HUDEP-2 (cell line): Measurements from ENCODE around the gene NUP50.

ENCODE experiments used
- DNase-seq, 76 experiments: peaks; one replicate each; lab custom pipeline; 2025; ENCODE audit not compliant: unreplicated experiment in 76 of 76; lab: John Stamatoyannopoulos, UW

NUP50 gene

DNA sequence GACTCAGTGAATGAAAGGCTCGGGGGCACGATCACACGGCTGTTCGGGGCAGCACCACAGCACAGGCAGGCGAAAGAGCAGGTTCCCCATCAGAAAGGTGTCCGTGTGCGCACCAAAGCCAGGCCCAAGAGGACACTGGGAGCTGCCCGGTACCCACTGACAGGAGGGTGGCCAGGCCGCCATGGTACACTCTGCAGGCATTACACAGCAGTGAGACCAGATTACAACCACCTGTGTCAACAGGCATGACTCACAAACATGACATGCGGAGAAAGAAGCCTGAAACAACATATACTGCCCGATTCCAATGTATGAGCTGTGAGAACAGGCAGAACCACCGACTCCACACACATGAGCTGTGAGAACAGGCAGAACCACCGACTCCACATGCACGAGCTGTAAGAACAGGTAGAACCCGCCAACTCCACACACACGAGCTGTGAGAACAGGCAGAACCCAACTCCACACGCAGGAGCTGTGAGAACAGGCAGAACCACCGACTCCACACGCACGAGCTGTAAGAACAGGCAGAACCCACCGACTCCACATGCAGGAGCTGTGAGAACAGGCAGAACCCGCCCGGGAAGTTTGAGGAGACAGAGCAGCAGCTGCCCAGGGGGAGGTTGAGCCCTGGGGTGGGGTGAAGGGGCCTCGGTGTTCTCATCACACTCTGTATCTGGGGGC lies 44.4 kb downstream of the NUP50 start:
- DNase-seq = no peak

DNA sequence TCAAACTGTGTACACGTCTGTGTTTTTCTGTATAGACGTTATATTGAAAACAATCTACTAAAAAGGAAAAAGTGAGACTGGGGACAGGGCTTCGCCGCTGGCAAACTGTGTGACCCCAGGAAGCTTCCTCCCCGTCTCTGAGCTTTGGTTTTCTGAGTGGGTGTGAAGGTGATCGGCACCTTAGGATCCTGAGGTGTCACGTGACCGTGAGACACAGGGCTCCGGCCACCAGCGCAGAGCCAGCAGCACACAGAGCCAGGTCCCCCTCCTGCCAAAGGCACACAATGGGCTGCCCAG lies 44.9 kb downstream of the NUP50 start:
- DNase-seq = no peak

GRCh38 chr22:45208993-45209838 lies 45.5 kb downstream of the NUP50 start:
- peak in 61 of 76 experiments; percentile 5 to 78 (median 50) for DNase-seq

DNA sequence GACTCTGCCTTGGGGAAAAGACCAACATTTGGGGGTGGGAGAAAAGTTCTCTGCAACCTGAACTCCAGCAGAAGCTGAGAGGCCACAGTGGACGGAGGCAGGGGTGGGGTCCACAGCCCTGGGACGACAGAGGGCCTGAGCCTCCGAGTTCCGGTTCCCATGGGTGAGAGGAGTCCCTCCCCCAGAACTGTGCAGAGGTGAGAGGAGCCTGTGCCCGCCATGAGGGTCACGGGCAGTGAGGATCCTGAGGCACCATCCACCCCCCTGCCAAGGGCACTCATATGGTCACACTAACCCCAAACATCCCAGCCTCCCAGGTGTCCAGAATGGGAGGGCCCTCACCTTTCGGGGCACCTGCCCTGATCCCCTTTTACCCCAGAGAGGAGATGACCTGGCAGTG lies 46.4 kb downstream of the NUP50 start:
- DNase-seq = no peak

DNA sequence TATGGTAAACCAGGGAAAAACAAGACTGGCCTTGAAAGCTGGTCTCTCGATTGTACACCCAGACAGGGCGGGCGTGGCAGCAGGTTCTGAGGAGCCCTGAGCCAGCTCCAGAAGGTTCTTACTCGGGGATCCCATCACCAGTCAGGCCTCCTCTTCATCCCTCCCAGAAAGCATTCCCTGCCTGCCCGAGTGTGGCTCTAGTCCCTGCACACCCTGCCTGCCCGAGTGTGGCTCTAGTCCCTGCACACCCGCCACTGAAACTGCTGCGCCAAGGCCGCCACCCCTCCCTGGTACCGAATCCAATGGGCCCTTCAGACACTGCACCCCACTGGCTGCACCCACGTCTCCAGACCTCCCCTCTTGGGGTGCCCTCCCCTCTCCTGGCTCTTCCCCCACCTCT lies 46.9 kb downstream of the NUP50 start:
- DNase-seq = no peak

DNA sequence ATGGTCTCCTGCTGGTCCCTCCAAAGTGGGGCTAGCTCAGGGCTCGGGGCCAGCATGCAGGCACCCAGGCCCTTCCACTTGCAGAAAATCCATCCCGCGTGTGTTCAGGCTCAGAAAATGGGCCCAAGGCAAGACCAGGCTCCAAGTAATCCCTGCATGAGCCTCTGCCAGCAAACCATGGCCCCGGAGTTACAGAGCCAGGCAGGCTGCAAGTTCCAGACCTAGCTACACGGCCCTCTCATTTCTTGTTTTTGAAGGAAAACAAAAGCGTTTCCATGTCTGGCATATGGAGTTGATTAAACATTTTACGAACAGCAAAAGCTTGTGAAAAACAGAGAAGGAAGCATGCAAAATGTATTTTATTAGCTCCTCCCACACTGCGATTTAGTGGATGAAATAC lies 47.3 kb downstream of the NUP50 start:
- no peak for DNase-seq

- no peak for DNase-seq
These were observed 47.7 kb downstream of the NUP50 start for GRCh38 chr22:45211435-45211834.

GRCh38 chr22:45211848-45212247 lies 48.1 kb downstream of the NUP50 start:
- no peak for DNase-seq

GRCh38 chr22:45212306-45212709 lies 48.6 kb downstream of the NUP50 start:
- no peak for DNase-seq

GRCh38 chr22:45212992-45213751 lies 49.4 kb downstream of the NUP50 start:
- no peak for DNase-seq

DNA sequence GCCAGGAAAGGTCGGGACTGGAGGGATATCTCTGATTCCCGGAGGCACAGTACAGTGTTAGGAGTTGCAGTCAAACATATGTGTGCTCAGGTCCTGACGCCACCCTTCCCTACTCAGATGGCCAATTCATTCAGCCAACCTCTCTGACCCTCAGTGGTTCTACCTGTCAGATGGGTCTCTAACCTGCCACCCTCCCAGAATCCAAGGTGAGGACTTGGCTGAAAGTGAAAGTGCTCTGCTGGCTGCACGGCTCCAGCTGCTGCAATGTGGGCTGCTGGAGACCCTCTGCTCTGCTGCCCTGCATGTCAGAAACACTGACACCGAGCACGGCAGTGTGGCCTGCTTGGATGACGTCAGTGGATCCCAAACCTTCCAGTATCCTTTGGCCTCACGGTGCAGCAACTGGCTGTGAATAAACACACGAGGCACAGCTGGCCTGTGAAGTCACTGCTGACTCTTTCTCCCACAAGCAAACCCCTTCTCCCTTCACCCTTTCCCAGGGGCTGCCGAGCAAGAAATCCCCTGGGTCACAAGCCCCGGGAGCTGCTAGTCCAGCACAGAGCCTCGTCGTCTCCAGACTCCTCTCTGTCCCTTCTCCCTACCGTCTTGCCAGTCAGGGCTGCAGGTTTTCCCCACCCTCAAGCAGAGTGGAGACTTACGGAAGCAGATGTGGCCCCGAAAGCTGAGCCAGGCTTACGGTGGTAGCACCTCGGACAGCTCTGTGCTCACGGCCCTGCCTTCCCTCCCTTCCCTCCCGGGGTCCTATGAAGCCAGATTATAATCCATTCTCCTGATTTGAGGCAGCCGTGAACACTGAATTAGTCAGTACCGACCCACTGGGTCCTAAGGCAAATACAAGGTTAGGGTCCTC lies 52.6 kb downstream of the NUP50 start:
- DNase-seq = no peak

DNA sequence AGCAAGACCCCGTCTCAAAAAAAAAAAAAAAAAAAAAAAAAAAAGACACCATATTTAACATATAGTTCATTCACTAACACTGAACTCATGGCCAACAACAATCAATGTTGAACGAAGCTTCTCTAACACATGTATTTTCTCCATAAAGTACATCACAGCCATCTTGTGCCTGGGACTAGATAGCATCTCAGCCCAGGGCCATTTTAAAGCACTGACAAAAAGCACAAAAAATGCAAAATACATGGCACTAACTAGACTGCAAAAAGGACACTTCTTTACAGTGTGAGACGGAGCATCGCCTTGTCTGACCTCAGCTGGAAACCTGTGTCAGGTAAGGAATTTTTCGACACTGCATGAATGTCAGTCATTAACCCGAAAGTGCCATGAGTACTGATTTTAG lies 53.6 kb downstream of the NUP50 start:
- DNase-seq = no peak

DNA sequence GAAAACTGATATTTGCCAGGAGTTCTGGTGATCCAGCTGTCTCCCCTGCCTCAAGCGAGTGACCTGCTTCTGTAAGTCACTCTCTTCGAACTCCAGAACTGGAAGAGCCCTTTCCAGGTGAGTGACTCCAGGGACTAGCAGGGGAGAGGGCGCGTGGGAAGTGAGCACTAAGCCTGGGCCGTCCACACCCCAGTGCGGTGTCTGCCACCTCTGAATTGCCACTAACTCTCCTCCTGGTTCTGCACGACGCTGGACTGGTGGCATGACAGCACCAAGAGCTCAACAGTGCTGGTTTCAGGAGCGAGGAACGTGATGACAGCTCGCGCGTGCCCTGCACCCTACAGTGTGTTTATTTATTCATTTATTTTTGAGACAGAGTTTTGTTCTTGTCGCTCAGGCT lies 54.1 kb downstream of the NUP50 start:
- DNase-seq = no peak

- DNase-seq = no peak
These were observed 55.3 kb downstream of the NUP50 start for GRCh38 chr22:45218976-45219375.

DNA sequence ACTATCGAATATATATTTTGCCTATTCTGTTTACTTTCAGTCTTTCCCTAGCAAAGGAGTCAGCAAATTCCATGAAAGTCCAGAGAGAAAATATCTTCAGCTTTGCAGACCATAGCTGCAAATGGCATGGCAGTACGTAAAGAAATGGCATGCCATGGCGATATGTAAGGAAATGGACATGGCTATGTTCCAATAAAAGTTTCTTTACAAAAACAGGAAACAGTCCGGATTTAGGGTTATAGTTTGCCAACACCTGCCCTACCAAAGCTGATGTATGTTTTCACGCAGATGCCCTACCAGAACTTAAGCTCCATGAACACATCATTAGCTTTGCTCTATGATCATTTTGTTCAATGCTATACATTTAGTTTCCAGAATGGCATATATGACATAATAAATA lies 57.5 kb downstream of the NUP50 start:
- no peak for DNase-seq

DNA sequence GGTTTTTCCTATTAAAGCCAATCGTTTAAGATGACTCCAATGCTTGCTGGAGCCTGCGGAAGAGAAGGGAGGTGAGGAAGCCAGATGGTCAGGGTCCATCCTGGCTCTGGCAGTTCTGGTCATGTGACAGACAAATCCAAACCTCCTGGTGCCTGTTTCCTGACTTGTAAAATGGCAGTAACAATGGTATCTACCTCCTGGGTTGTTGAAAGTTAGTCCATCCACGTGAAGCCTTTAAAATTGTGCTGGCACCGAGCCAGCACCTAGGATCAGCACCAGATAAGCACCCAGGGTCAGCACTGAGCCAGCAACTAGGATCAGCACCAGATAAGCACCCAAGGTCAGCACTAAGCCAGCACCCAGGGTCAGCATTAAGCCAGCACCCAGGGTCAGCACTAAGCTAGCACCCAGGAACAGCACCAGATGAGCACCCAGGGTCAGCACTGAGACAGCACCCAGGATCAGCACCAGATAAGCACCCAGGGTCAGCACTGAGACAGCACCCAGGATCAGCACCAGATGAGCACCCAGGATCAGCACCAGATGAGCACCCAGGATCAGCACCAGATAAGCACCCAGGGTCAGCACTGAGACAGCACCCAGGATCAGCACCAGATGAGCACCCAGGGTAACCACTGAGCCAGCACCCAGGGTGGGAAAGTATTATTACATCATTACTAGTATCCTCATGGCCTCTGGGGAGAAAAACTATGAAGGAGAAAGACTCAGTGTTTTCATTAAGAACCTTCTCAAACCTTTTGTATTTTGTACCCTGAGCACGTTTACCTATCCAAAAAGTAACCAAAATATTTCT lies 59.8 kb downstream of the NUP50 start:
- DNase-seq = peak in 12 of 76 experiments; percentile 10 to 38 (median 18)

GRCh38 chr22:45224331-45224730 lies 60.6 kb downstream of the NUP50 start:
- no peak for DNase-seq

GRCh38 chr22:45224988-45225731 lies 61.4 kb downstream of the NUP50 start:
- DNase-seq = no peak
